Psoas muscle (tissue), 8 donors: ENCODE data around the gene LHX5. TPM values are rescaled to one million over a fixed set of nuclear protein-coding genes. Genes with fewer than 3 reads are reported as not detected.

Experiments
- ATAC-seq, 4 donors: fragments of 200-7000 bp; cut with Tn5 transposase; one replicate each; pipeline ENCODE4 v1.9.1; 2020; ENCODE audit warnings: moderate library complexity in 3 of 4, mild to moderate bottlenecking in 2 of 4
- DNase-seq, 2 donors: peaks; one replicate each; pipeline ENCODE4 v3.0.0-alpha.2; 2020
- H3K27ac ChIP-seq: fragments of 200-600 bp; one replicate; pipeline ENCODE4 v1.8.0; 2022
- H3K27me3 ChIP-seq, 3 donors: fragments of 200-600 bp in 1 of 3; one replicate each; pipeline versions ENCODE4 v1.6.1 to v1.8.0; 2013 to 2022; ENCODE audit warnings: low read length in 2 of 3, mild to moderate bottlenecking in 2 of 3, moderate library complexity in 1 of 3; ENCODE audit not compliant: insufficient read depth in 3 of 3
- H3K36me3 ChIP-seq, 2 donors: fragments of 200-600 bp in 1 of 2; one replicate each; pipeline versions ENCODE4 v1.6.1 to v1.8.0; 2013 to 2022; ENCODE audit warnings: low read depth in 1 of 2, mild to moderate bottlenecking in 1 of 2, moderate library complexity in 1 of 2; ENCODE audit not compliant: insufficient read depth in 1 of 2
- H3K4me1 ChIP-seq: fragments of 200-600 bp; one replicate; pipeline ENCODE4 v1.8.0; 2022
- H3K4me3 ChIP-seq: fragments of 200-600 bp; one replicate; pipeline ENCODE4 v1.8.0; 2022; ENCODE audit warnings: mild to moderate bottlenecking
- H3K9me3 ChIP-seq: fragments of 200-600 bp; one replicate; pipeline ENCODE4 v1.8.0; 2022
- WGBS, 3 donors: extraction: QIAGEN DNeasy Blood & Tissue Kit; methylation state at CpG; one replicate each; pipeline versions ENCODE4 v1.1.6 to v1.1.7; 2013; 5-methylcytosine and 5-hydroxymethylcytosine counted together
- intact Hi-C, 2 donors: fragments of 100-400 bp; cut with DNase I; formaldehyde crosslinking; loops; one replicate each; pipeline versions ENCODE4 v1.11.0 to v1.14.2; 2022
- polyA plus RNA-seq, 3 donors: library from polyadenylated mRNA; stranded (reverse); fragments of 200-250 nt; gene quantifications; one replicate each; pipeline ENCODE4 v1.2.3, GENCODE V29; 2013
- total RNA-seq, 4 donors: library from RNA; stranded (reverse); fragmentation: NEBNext Ultra II Directional in 2 of 4; extraction: Animal tissue kit (Norgen Biotek cat#: 25700) in 2 of 4; gene quantifications; one replicate each; pipeline versions ENCODE4 v1.2.1 to v1.2.4, GENCODE V29; 2021 to 2023
- TF ChIP-seq, protein P1 (sequence below): fragments of 200-600 bp; IDR thresholded peaks from one replicate; pipeline ENCODE4 v1.8.0; 2022; ENCODE audit warnings: antibody characterized with exemption
- donor health status: healthy with polysubstance abuse.
- donor health status: DM: no; HTN: no; CAD: no; lungs with moderate emphysema.
- donor health status: Bipolar disorder and iron deficiency.
- donor health status: healthy.
- donor health status: DM: yes; HTN: yes; CAD: no.
- donor health status: DM: no; HTN: no; CAD: no.
- donor health status: DM: no; HTN: no; CAD: no.
- donor health status: DM: yes; HTN: yes; CAD: no.

Gene LHX5
- total and polyA plus RNA-seq, 7 donors: not detected

DNA sequence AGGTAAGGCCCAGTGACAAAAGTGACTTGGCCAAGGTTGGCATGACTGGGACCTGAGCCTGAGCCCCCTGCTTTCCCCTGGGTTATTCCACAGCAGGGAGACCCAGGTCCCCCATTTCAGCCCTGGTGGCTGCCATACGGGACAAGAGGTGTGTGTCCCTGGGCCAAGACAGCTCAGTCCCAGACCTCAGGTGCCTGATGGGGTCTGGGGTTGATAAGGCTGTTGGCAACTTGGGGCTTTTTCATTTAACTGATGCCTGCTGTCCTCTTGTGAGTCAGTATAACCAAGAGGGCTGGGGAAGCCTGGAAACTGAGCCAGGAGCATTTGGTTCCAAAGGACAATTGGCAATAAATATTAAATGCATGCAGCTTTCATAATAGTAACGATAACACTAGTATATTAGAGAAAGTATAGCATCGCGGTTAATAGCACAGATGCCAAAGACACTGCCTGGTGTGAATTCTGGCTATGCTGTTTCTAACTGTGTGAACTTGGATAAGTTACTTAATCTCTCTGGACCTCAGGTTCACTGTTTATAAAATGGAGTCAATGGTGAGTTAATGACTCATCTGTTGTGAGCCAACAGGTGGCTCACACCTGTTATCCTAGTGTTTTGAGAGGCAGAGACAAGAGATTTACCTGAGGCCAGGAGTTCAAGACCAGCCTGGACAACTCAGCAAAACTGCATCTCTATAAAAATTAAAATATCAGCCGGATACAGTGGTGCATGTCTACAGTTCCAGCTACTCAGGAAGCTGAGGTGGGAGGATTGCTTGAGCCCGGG, 48.6 kb downstream of the LHX5 start:
- 74 to 82% (median 80%) methylated on average over 6 of the region's 6 CpGs for WGBS, 3 donors
- H3K27ac ChIP-seq: no peak overlapping the region
- H3K9me3 ChIP-seq: no peaks in the 10 kb centered on the region
- H3K4me1 ChIP-seq: no peaks in the 10 kb centered on the region
- TF ChIP-seq, protein P1, sequence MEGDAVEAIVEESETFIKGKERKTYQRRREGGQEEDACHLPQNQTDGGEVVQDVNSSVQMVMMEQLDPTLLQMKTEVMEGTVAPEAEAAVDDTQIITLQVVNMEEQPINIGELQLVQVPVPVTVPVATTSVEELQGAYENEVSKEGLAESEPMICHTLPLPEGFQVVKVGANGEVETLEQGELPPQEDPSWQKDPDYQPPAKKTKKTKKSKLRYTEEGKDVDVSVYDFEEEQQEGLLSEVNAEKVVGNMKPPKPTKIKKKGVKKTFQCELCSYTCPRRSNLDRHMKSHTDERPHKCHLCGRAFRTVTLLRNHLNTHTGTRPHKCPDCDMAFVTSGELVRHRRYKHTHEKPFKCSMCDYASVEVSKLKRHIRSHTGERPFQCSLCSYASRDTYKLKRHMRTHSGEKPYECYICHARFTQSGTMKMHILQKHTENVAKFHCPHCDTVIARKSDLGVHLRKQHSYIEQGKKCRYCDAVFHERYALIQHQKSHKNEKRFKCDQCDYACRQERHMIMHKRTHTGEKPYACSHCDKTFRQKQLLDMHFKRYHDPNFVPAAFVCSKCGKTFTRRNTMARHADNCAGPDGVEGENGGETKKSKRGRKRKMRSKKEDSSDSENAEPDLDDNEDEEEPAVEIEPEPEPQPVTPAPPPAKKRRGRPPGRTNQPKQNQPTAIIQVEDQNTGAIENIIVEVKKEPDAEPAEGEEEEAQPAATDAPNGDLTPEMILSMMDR: no peak
- no peaks in the 10 kb centered on the region for H3K27me3 ChIP-seq
- no peak for DNase-seq
- H3K4me3 ChIP-seq: peak overlapping the region; percentile 59
- intact Hi-C loops: no loop called here
- no peaks in the 10 kb centered on the region for H3K36me3 ChIP-seq
- no peak for ATAC-seq

DNA sequence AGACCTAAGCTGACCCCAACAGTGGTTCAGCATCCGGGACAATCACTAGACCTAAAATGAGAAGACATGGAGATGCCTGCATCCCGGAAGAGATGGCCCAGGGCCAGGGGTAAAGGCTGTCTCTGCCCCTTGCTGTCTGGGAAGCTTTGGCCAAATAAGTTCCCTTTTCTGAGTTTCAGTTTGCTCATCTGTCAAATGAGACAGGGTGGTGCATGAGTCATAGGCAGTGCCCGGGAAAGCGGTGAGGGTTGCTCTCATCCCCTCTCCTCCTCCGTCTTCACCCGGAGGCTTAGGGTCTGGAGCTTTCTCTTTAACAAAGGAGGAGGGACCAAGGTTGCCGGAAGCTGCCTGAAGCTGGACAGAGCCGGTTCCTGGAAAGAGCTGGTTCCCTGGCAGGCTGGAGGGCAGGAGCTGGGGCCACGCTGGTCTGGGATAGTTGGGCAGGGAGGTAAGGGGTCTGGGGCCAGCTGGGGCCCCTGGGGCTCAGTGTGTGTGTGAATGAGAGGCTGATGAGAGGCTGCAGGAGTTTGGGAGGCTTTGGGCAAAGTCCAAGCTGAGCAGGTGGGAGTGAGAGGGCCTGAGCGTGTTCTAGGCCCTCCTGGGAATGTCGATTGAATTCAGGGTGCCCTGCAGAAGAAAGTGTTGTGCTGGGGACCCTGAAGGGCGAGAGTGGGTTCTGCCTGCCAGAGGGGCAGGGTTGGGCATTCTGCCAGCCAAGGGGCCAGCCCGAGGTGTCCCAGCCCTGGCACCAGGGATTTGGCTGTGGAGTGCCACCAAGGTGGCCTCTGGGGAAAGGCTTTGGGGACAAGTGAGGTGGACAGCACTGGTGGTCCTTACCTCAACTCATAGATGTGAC, 49.4 kb downstream of the LHX5 start, which contains the start of gene SDSL:
SDSL (plus strand) TSS at position 351 of the 856 bp plus-strand sequence. CDS start 5,603 bp downstream, outside the sequence.
- 14 to 17% (median 14%) methylated on average over 13 of the region's 13 CpGs for WGBS, 3 donors
- no peak within 1 kb of the TSS for H3K27ac ChIP-seq
- peak; percentile 60 to 64 for DNase-seq
- no peaks in the 10 kb centered on the region for H3K27me3 ChIP-seq
- H3K4me1 ChIP-seq: no peaks in the 10 kb centered on the region
- TF ChIP-seq, protein P1: no peak
- H3K4me3 ChIP-seq: peak within 1 kb of the TSS; percentile 59
- H3K36me3 ChIP-seq: no peaks in the 10 kb centered on the region
- no peaks in the 10 kb centered on the region for H3K9me3 ChIP-seq
- intact Hi-C loops: no loop called here
- ATAC-seq: peak; percentile 54 to 76 (median 72)

DNA sequence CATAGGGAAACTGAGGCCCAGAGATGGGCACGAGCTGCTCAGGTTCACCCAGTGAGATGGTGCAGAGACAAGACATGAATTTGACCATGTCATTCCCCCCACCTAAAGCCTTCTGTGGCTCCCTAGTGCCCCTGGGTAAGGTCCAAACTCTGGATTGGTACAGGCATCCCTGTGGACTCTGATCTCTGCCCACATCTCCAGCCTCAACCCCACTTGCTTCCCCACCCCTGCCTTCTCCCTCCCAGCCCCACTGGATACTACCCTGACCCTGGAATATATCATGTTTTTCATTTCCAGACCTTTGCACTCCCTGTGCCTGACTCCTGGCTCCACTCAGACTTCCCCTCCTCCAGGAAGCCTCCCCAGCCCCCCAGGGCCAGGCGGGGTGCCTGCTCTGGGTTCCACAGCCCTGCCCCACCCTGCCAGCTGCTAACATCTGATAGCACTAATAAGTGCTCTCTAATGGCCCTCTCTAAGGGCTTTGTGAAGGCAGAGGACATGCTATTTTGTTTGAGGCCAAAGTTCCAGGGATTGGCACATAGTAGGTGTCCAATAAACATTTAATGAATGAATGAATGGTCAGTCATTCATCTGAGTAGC, 50.6 kb downstream of the LHX5 start:
- Histone ChIP-seq H3K27ac (no peak overlapping the region), H3K4me3 (no peak overlapping the region), H3K27me3 (no peaks in the 10 kb centered on the region), H3K9me3 (no peaks in the 10 kb centered on the region), H3K4me1 (no peaks in the 10 kb centered on the region), H3K36me3 (no peaks in the 10 kb centered on the region)
- intact Hi-C loops: no loop called here
- DNase-seq (no peak), ATAC-seq (no peak)
- TF ChIP-seq, protein P1: no peak
- 51 to 63% (median 63%) methylated on average over 2 of the region's 2 CpGs for WGBS, 3 donors

DNA sequence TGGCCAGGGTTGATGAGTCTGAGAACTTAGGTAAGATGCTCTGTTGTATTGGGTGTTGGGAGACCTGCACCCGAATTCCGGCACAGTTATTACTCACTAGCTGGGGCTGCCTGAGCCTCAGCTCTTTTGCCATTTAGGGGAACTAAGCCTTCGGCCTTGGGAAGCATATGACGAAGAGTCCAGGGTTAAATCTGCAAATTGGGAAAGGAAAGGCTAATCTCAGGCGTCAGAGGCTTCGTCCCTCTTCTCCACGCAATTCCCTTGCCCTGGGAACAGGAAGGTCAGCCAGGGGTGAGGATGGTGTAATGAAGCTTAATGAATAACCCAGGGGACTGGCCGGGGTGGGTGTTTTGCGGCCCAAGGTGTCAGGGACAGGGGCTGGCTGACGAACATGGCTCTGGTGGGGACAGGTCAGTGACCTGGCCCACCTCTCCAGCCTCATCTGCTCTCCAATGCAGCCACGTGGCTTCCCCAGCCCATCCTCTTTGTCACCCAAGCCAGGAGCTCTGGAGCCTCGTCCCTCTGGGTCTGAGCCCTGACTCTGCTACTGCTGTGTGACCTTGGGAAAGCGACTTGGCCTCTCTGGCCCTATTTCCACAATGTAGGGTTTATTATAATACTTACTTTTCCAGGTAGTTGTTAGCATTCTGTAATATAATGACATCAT, 53.3 kb downstream of the LHX5 start:
- DNase-seq (peak in 1 of 2 donors; percentile 33), ATAC-seq (peak in 1 of 4 donors; percentile 23)
- Histone ChIP-seq H3K9me3 (no peaks in the 10 kb centered on the region), H3K4me1 (no peaks in the 10 kb centered on the region), H3K4me3 (no peak overlapping the region), H3K27me3 (no peaks in the 10 kb centered on the region), H3K27ac (no peak overlapping the region), H3K36me3 (no peaks in the 10 kb centered on the region)
- intact Hi-C loops: no loop called here
- TF ChIP-seq, protein P1: no peak
- WGBS, 3 donors: 31 to 38% (median 34%) methylated on average over 13 of the region's 13 CpGs
